HG02981 (cell line): ENCODE measurements around the gene OR6A2.
A peak's percentile ranks its signal among the peaks of the same experiment; 100 is the strongest.
"Not testable (repeated sequence)": the region's sequence is repeated elsewhere in the genome, so short reads cannot be mapped to it uniquely, and the experiment has no call there.

ENCODE experiments used
- ATAC-seq: cut with Tn5 transposase; IDR thresholded peaks from one replicate; pipeline ENCODE4 v1.9.1; 2021; ENCODE audit warnings: mild to moderate bottlenecking, moderate library complexity; ENCODE audit not compliant: unreplicated experiment

The OR6A2 gene

DNA sequence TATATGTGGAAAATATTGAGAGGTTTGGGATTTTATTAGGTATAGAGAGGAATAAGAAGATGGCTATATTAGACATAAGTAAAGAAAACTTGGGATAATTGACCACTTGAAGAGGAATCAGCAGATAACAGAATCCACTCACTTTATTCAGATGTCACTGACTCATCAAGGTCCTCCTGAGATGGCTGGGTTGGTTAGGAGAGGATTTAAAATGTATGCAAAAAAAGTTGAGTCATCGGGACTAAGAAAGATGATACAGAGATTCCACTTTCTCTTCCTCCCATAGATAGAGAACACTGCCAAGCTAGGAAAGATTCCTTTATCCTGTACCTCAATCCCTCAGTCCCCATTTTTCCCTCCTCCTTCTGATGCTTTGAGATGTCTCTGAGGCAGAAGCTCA lies at the start of gene OR6A2:
OR6A2 (minus strand) TSS at position 288 of the 400 bp plus-strand sequence. CDS start 3,981 bp downstream, outside the sequence.
- no peak for ATAC-seq

DNA sequence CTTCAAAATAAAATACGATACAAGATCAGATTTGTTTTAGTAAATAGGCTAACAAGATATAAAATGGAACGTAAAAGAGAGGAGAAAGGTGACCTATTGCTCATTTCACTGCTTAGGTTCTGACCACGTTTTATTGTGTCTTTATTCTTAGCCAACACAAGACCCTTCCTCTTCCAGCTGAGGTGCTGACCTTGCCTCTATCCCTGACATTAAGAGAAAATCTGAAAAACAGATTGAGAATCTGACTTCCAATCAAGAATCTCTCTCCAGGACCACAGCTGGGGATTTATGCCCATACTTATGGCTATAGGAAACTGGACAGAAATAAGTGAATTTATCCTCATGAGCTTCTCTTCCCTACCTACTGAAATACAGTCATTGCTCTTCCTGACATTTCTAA lies 45.9 kb upstream of the OR6A2 start, which contains the start of gene OR10A5:
OR10A5 (plus strand) TSS at position 301 of the 400 bp plus-strand sequence; CDS start at position 301, 0 bp downstream.
- ATAC-seq = no peak

GRCh38 chr11:6844356-6844755 lies 44.9 kb upstream of the OR6A2 start:
- no peak for ATAC-seq

DNA sequence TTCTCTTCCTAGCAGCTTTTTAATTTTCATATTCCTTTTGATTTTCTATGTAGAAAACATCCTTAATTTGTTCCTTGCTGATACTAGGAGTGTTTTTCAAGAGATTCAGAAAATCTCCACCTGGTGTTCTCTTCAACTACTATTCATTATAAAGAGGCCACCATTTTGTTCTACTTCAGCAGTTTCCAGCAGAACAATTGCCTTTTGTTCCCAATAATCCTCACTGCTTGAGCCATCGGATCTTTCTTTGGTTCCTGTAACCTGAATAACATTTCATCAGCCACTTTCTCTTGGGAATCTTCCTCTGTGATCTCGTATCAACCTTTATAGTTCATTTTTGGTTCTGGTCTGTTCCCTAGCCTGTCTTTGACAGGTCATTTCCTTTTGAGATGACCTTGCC lies 44.2 kb upstream of the OR6A2 start:
- no peak for ATAC-seq

DNA sequence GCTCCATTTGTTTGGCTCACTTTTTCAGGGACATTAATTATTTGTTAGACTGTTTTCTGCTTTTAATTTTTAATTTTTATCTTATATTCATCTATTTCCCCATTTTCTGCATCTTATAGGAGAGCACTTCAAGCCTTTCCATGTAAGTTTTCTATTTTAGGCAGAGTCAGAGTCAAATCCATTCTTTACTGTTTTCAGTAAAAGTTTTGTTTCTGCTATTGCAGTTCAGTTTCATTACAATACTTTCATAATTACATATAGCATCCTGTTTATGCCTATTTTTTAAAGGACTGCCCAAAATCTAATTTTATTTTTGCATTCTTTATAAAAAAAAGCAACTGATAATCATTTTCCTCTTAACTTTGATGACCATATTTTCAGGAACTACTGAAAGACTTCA lies 42.2 kb upstream of the OR6A2 start:
- no peak for ATAC-seq

DNA sequence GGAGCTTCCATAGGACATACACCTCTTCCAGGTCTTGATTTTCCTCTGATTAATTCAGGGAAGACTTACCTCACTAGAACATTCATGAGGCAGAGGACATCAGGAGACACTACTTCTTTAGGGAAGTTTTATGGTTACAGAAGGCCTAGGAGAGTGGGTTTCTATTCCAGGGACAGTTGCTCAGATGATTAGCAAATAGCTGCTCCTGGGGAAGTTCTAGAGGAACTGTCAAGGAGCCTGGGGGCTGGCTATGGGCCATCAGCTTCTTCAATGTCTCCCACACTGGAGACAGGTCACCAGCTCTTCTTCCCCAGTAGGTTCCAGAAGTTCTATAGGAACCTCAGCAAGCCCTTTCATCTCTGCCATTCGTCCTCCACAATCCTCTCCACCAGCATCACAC lies 34.5 kb upstream of the OR6A2 start:
- ATAC-seq = no peak

DNA sequence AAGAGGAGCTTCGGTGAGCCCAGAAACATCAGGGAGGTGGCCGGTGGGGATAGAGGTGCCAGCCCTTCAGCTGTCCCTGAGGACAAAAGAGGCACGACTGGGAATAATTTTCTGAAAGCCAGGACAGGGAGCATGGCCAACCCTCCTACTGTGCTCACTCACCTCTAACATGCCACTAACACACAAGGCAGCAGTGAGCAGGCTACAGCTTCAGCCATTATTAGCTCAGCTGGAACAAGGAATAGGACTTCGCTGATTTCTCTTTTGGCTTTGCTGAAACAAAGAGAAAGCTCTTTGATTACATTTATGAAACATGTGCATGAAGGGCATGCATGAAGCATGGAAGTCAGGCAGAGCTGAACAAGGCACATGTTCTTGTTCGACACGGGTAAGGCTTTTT lies 33.9 kb upstream of the OR6A2 start:
- ATAC-seq = no peak

DNA sequence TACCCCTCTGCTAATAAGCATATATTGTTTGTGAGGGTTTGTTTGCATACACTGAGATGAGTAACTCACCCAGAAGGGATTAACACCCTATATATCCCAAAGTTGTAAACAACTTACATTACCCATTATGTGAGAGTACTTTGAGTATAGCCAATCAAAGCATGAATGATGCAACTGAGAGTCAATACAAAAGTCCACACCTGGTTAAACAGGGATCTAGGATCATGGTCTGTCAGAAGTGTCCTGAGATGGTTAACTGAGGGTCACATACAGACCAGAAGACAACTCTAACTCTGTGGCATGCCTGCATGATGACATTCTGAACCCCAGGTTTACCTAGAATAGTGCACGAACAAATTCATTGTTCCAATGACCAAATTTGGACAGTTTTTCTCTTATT lies 28.6 kb upstream of the OR6A2 start:
- ATAC-seq = no peak

- no peak for ATAC-seq
Observed at GRCh38 chr11:6825231-6825744, 25.8 kb upstream of the OR6A2 start.

GRCh38 chr11:6824136-6824823 lies 24.8 kb upstream of the OR6A2 start:
- ATAC-seq = no peak

DNA sequence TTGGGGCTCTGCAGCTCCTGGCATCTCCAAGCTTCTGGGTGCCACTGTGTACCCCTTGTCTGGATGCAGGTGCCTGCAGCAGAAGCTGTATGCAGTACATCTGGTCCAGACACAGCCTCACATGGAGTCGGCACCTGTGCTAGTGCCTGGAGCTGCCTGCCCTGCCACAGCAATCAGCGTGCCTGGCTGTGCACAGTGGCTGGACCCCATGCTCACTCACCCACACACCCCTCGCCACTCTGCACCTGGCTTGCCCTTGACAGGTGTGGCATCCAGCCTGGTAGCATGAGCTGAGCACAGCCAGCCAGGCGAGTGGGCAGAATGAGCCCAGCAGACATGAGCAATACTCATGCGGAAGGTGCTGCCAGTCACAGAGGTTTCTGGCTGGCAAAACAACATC lies 19.5 kb upstream of the OR6A2 start:
- no peak for ATAC-seq

DNA sequence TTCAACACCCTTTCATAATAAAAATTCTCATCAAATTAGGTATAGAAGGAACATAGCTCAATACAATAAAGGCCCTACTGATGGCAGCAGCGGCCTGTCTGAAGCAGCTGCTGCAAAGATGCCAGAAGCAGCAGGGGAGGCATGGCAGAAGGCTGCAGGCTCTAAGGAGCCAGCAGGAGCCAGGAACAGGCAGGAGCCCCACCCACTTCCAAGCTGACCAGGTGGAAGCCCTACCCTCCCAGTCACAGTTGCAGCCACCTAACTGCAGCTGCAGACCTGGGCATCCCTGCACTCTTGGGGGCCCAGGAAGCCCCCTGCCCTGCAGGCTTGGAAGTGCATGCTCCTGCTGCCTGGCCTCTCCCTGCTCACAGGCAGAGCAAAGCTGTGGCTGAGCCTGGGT lies 18.2 kb upstream of the OR6A2 start:
- ATAC-seq = no peak

DNA sequence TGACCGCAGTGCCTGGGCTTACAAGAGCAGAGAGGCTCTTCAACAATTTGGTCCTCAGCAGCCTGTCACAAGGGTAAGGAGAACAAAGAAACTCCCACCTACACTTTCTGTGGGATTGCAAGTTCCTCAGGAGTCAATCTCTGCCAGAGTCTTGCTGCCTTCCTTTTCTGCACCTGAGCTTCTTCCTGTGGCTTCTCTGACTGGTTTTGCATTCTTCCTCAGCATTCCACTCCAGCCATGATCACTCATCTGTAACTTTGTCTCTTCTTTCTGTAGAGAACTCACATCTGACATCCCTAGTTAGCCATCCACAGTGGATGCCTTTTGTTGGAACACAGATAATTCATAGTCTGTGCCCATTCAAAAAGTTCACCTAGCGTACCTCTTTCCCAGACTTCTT lies 14.2 kb upstream of the OR6A2 start:
- ATAC-seq = no peak

GRCh38 chr11:6812390-6813005 lies 13.0 kb upstream of the OR6A2 start:
- peak; percentile 97 for ATAC-seq

GRCh38 chr11:6801075-6801474 lies 1.6 kb upstream of the OR6A2 start:
- ATAC-seq = not testable (repeated sequence)

- no peak for ATAC-seq
Observed at GRCh38 chr11:6794639-6795038, 4.8 kb downstream of the OR6A2 start.

GRCh38 chr11:6790546-6790945 lies 8.9 kb downstream of the OR6A2 start:
- ATAC-seq = no peak

DNA sequence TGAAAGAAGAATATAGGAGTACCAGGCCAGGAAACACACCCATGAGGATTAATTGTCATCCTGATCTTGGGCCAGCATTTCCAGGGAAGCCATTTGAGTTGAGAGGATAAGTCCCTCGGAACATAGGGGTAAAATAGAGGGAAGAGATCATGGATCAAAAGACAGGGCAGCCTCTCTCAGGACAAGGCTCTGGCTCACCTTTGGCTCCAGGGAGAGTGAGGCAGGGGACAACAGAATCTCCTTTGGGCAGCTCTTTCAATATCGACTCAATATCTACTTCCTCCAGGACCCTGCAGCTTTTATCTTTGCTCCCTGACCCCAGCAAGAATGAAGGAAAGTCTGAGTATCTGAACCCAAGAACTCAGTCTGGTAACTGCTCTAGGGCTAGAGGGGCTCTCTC lies 16.8 kb downstream of the OR6A2 start, which contains the start of gene OR2AG1:
OR2AG1 (plus strand) TSS at position 301 of the 400 bp plus-strand sequence. CDS start 2,018 bp downstream, outside the sequence.
- ATAC-seq = no peak

DNA sequence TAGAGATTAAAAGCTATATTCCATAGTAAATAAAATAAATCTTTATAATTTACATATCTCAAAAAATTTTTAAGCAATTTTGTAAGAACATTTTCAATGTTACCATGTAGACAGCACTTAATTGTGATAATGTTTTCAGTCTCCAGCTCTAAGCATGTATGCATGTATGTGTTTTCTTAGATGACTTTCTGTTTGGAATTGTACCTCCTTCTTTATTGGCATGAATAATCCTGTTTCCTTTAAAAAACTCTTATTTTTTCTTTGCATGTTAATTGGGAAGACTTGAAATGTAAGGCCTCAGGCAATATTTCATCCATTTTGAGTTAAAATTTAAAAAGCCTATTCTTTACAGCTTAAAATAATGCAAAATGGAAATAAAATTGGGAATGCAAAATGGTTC lies 18.7 kb downstream of the OR6A2 start:
- ATAC-seq = no peak

- ATAC-seq = no peak
Observed at GRCh38 chr11:6778518-6778917, 21.0 kb downstream of the OR6A2 start.

DNA sequence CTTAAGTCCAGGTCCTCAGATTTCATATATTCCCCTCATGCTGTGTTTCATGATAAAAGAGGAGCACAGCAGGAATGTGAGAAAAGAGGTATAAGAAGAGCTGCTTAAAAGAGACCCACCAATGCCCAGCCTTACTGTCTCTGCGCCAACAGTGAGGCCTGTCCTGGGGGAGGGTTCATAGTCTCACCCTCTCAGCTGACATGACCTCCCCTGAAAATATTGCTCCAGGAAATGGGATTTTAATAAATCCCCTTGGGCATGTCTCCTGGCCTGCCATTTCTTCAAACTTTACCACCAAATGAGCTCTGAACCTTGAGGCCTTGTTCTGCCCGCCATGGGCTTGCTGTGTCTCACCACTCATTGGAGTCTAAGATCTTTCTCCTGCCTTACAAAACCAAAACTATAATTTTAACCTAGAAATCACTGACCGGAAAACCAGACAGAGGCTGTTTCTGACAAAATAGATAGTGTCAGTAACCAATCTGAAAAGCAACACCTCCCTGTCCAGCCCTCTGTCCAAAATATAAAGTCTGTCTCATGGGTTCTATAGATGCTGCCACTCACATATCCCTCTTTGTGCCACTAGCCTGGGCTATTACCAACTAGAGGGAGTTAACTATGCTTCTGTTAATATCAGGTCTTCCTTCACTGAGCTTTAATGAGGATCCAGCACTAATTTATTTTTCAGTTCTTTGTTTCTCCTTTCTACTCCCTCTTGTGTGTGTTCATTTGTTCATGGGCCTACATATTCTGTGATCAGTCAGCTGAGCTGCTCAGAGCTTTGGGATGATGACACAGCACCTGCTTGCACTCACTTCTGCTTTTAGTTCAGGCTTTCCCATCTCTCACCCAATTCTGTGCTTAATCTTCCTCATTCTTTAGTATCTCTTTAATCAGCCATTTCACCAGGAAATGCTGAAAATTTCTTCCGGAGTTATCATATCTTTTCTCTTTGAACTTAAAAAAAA lies 27.3 kb downstream of the OR6A2 start, which contains the start of gene OR2AG2:
OR2AG2 (minus strand) TSS at position 51 of the 968 bp plus-strand sequence. CDS start 3,019 bp downstream, outside the sequence.
- ATAC-seq = peak; percentile 91
